ENCODE results near the gene LIN52.

DNA sequence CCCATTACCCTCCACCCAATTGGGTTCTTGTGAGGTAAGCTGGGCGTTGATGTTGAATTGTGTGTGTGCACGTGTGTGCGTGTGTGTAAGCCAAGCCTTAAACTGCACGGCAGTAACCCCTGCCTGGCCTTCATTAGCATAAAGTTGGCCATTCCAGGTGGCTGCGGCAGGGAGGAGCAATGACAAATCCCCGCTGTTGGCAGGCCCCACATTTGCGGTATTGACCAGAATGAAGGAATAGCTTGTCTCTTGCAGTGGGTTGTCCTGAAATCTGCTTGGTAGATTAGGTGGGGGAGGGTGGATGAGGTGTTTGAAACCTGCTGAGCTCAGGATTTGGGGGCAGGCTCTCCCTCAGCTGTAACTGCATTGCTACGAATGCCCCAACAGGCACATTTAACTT is 161.8 kb downstream of the LIN52 start:
- TF ChIP-seq EZH2phosphoT487 (IDR thresholded peaks at IDR 0.05; ENCODE audit: insufficient read depth, low read depth) (no peak), EZH2 (IDR thresholded peaks at IDR 0.05; ENCODE audit: insufficient read depth, poor library complexity, severe bottlenecking) (no peak)
